HepG2 (cell line): ENCODE data around the gene SLC20A1. TPM values are rescaled to one million over a fixed set of nuclear protein-coding genes. Genes with fewer than 3 reads are reported as not detected.

ENCODE experiments used
- AFF4 ChIP-seq: sonication (generic); formaldehyde crosslinking; IDR thresholded peaks from 2 replicates; pipeline ENCODE4 v1.4.0; 2020; ENCODE audit warnings: missing genetic modification reagents
- FOXC1 ChIP-seq: sonication (generic); formaldehyde crosslinking; IDR thresholded peaks from 2 replicates; pipeline ENCODE4 v1.8.0; 2022; ENCODE audit warnings: mild to moderate bottlenecking, missing genetic modification reagents, borderline replicate concordance
- KAT8 ChIP-seq: IDR thresholded peaks from 2 replicates; pipeline ENCODE4 v1.6.1; 2016; ENCODE audit warnings: missing genetic modification reagents, missing compliant biosample characterization
- LRRFIP1 ChIP-seq: sonication (generic); formaldehyde crosslinking; conservative IDR thresholded peaks from 2 replicates; pipeline ENCODE4 v1.4.0; 2020; ENCODE audit warnings: missing genetic modification reagents
- MAFF ChIP-seq: IDR thresholded peaks from 2 replicates; pipeline ENCODE4 v1.6.1; 2011; ENCODE audit warnings: low read depth, low read length, improper control_type of control experiment
- MATR3 ChIP-seq: sonication (generic); formaldehyde crosslinking; IDR thresholded peaks from 2 replicates; pipeline ENCODE4 v1.4.0; 2020; ENCODE audit warnings: missing genetic modification reagents
- MTA1 ChIP-seq: sonication (generic); formaldehyde crosslinking; IDR thresholded peaks from 2 replicates; pipeline ENCODE4 v1.4.0; 2020; ENCODE audit warnings: missing genetic modification reagents, mild to moderate bottlenecking, borderline replicate concordance
- NAIF1 ChIP-seq: sonication (generic); formaldehyde crosslinking; IDR thresholded peaks from 2 replicates; pipeline ENCODE4 v1.5.0; 2020; ENCODE audit warnings: mild to moderate bottlenecking, missing genetic modification reagents, borderline replicate concordance
- PHF20 ChIP-seq: sonication (generic); formaldehyde crosslinking; IDR thresholded peaks from 2 replicates; pipeline ENCODE4 v1.5.0; 2020; ENCODE audit warnings: mild to moderate bottlenecking, missing genetic modification reagents
- ZNF101 ChIP-seq: sonication (generic); formaldehyde crosslinking; IDR thresholded peaks from 2 replicates; pipeline ENCODE4 v1.4.0; 2020; ENCODE audit warnings: mild to moderate bottlenecking, low read depth, missing genetic modification reagents, borderline replicate concordance
- ZNF570 ChIP-seq: sonication (generic); formaldehyde crosslinking; IDR thresholded peaks from 2 replicates; pipeline ENCODE4 v1.4.0; 2020; ENCODE audit warnings: mild to moderate bottlenecking, missing genetic modification reagents, borderline replicate concordance
- ZNF577 ChIP-seq: sonication (generic); formaldehyde crosslinking; IDR thresholded peaks from 2 replicates; pipeline ENCODE4 v1.4.0; 2020; ENCODE audit warnings: mild to moderate bottlenecking, low read depth, missing genetic modification reagents, borderline replicate concordance
- ZNF687 ChIP-seq: sonication (generic); formaldehyde crosslinking; IDR thresholded peaks from 2 replicates; pipeline ENCODE4 v1.5.1; 2020; ENCODE audit warnings: mild to moderate bottlenecking, missing genetic modification reagents, moderate library complexity
- ZNF768 ChIP-seq: sonication (generic); formaldehyde crosslinking; IDR thresholded peaks from 2 replicates; pipeline ENCODE4 v1.4.0; 2020; ENCODE audit warnings: missing genetic modification reagents
- polyA plus RNA-seq, 8 experiments: library from polyadenylated mRNA; depleted of rRNA in 3 of 8; stranded (reverse) in 7 of 8; unstranded in 1 of 8; fragments of >200 nt; fragmentation: Illumina TruSeq in 4 of 8; extraction: Trizol in 4 of 8; gene quantifications; 2 replicates each; pipeline versions ENCODE4 v1.2.1 to v1.2.3, GENCODE V29; 2011 to 2016; ENCODE audit warnings: low read depth in 4 of 8, missing spikeins in 1 of 8, mixed read lengths in 1 of 8; ENCODE audit not compliant: insufficient read depth in 1 of 8
- total RNA-seq, 5 experiments: library from RNA; depleted of rRNA; stranded (reverse); fragments of >200 nt; fragmentation: Illumina TruSeq; extraction: Trizol; gene quantifications; 2 replicates each; pipeline ENCODE4 v1.2.3, GENCODE V29; 2016; ENCODE audit warnings: low read depth in 1 of 5
- TF ChIP-seq, protein P1 (sequence below): sonication (generic); formaldehyde crosslinking; IDR thresholded peaks from 2 replicates; pipeline ENCODE4 v1.4.0; 2020; ENCODE audit warnings: low read depth, mild to moderate bottlenecking, missing genetic modification reagents

Gene SLC20A1
- total and polyA plus RNA-seq, 2 of the 13 experiments (the other 11 are each of a cell fraction or from before 2014, with no cell fraction given): 54.0 to 85.9 TPM

DNA sequence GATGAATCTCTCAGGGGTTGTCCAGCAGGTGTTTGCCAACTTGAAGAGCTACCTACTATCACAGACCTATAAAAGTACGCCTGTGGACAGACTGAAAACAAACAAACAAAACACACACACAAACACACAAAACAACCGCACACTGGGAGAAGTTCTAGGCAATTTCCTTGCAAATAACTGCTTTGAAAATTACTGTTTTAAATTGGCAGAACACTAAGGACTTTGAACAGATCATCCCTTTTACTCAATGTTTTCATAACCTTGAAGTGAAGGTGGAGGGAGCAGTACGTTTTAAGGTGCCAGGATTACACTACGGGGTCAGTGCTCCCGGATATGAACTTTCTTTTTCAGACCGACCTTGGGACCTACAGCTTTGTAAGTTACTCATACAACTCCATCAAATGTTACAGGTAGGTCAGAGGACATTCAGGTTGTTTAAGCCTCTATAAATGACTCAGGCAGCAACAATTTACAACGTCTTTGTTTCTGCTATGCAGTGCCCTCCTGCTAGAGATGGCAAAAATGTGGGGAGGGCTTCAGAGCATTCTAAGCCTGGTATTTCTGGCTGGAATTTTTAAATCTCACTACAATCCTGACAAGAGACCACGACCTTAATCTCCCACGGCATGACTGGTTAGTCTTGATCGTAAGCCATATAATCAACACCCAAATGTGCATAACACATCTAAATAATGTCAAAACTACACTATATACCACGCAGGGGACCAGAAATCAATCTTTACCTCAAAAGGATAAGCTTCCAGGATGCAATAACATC, 1.4 kb upstream of the SLC20A1 start (continued):
- TF ChIP-seq LRRFIP1 (CRISPR knock-in tag): no peak
- TF ChIP-seq NAIF1: peak; percentile 51; the same call in 1 of the 2 replicates
- TF ChIP-seq KAT8 (CRISPR knock-in tag): peak; percentile 61
- TF ChIP-seq MTA1: no peak; the same call in 1 of the 2 replicates
- no peak for TF ChIP-seq ZNF101 (CRISPR knock-in tag)
- no peak for TF ChIP-seq PHF20 (CRISPR knock-in tag)
- TF ChIP-seq, protein P1, sequence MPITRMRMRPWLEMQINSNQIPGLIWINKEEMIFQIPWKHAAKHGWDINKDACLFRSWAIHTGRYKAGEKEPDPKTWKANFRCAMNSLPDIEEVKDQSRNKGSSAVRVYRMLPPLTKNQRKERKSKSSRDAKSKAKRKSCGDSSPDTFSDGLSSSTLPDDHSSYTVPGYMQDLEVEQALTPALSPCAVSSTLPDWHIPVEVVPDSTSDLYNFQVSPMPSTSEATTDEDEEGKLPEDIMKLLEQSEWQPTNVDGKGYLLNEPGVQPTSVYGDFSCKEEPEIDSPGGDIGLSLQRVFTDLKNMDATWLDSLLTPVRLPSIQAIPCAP (CRISPR knock-in tag): no peak
- no peak for TF ChIP-seq ZNF687 (CRISPR knock-in tag)
- TF ChIP-seq FOXC1: no peak; the same call in 1 of the 2 replicates
- no peak for TF ChIP-seq ZNF768
- TF ChIP-seq AFF4 (CRISPR knock-in tag): no peak
- no peak for TF ChIP-seq ZNF577 (CRISPR knock-in tag)
- no peak for TF ChIP-seq ZNF570
- TF ChIP-seq MATR3 (CRISPR knock-in tag): no peak
- TF ChIP-seq MAFF: peak; percentile 56
